GM08714 (cell line): ENCODE measurements around the gene NKAPL.
"Not testable (repeated sequence)": the region's sequence is repeated elsewhere in the genome, so short reads cannot be mapped to it uniquely, and the experiment has no call there.

Experiments
- H3K4me3 ChIP-seq: fragments of 200-500 bp; sonication (Bioruptor generic); 2 replicates; pipeline ENCODE4 v1.5.1; 2014; ENCODE audit warnings: mild to moderate bottlenecking, low read length, inconsistent platforms
- ZNF274 ChIP-seq: IDR thresholded peaks from 2 replicates; pipeline ENCODE4 v1.6.1; 2012; ENCODE audit warnings: mild to moderate bottlenecking, low read depth, low read length

The NKAPL gene

GRCh38 chr6:28303570-28303969 is 44.5 kb downstream of the NKAPL start:
- H3K4me3 ChIP-seq, result peak overlapping the region; percentile 40; the same call in 1 of the 2 replicates

GRCh38 chr6:28306363-28306762 is 47.3 kb downstream of the NKAPL start:
- H3K4me3 ChIP-seq, result not testable (repeated sequence)

More at GRCh38 chr6:28303570-28303969, 44.5 kb downstream of the NKAPL start:
- no peak for TF ChIP-seq ZNF274
